GM18873 (cell line): ENCODE results near the gene ANGPTL2.

Experiments used
- ATAC-seq: cut with Tn5 transposase; IDR thresholded peaks from one replicate; pipeline ENCODE4 v1.9.1; 2021; ENCODE audit warnings: mild to moderate bottlenecking, moderate library complexity, moderate number of reproducible peaks; ENCODE audit not compliant: unreplicated experiment, low FRiP score

Gene ANGPTL2

GRCh38 chr9:127121628-127122175, 733 bp downstream of the ANGPTL2 start:
- ATAC-seq, result no peak

GRCh38 chr9:127119320-127119709, 3.1 kb downstream of the ANGPTL2 start:
- ATAC-seq, result no peak

DNA sequence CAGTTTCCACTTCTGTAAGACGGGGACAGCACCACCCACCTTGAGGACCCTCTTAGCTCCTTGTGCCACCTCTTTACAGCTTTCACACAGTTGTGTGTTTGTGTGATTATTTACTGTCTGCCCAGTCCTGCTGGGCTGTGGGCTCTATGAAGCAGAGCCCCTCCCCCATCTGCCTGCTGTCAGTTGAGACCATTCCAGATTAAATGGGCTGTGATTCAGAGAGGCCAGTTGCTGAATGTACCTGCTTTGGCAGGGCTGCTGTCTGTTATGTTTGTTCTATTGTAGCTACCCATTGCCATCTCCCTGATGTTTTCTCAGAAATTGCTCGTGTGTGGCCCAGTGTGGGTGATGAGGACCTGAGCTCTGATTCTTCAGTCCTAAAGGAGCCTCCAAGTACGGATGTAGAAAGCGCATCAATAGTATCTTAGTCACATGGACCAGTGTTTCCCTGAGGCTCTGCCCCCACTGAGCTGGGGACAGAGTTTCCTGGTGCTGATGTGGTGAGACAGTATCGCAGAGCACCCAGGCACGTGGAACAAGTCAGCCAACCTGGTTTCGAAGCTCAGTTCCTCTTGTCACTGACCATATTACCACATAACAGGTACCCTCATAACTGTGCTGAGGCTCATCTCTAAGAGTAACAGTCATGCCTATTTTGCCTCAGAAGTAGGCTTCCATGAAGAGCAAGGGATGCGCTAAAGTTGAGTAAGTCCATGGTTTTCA, 3.7 kb downstream of the ANGPTL2 start:
- ATAC-seq, result no peak

GRCh38 chr9:127117801-127118200, 4.6 kb downstream of the ANGPTL2 start:
- ATAC-seq, result no peak

- no peak for ATAC-seq
Measured at GRCh38 chr9:127116957-127117356, 5.5 kb downstream of the ANGPTL2 start.

DNA sequence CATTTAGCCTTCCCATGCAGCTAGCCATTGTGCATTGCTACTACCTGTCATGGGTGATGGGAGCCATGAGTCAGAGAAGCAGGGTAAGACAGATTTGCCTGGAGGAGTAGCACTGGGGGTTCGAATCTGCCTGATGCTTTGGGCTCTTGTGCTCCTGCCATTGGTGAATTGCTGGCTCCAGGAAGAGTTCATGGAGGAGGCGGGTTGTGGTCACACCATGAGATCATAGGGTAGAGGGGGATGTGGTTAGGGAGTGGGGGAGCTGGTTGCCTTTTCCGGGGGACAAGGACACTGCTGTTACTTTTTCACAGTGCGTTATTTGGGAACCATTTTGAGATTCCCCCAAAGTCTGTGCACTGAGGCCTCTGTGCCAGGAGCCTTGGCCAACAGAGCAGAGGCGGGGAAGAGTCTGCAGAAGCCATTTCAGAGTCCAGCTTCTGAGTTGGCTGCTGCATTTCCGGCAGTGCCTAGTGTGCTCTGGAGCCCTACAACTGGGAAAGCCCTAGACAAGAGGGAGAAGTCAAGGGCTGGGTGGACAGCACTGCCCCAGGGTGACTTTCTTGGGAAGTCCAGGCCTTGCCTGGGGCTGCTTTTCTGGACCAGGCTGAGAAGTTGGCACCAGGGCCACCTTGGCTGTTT, 6.2 kb downstream of the ANGPTL2 start:
- ATAC-seq, result no peak

DNA sequence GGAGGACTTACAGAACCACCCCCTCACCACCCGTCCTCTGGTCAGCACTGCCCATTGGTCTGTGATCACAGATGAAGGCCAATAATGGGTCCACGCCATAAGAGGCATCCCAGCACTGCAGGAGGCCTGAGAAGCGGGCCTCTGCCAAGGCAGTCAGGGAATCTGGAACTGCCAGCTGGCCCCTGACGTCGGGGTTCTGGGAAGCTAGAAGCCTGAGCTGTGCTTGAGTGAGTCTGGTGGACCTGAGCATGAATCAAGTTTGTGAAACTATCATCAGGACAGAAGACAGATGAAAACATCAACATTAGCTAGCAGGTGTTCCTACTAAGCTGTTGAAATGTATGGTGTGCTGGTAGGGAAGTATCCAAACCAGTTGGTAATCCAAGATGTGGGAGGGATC, 7.8 kb downstream of the ANGPTL2 start:
- no peak for ATAC-seq

GRCh38 chr9:127113191-127113972, 9.1 kb downstream of the ANGPTL2 start:
- ATAC-seq, result no peak

- ATAC-seq, result no peak
Measured at GRCh38 chr9:127112735-127113161, 9.7 kb downstream of the ANGPTL2 start.

DNA sequence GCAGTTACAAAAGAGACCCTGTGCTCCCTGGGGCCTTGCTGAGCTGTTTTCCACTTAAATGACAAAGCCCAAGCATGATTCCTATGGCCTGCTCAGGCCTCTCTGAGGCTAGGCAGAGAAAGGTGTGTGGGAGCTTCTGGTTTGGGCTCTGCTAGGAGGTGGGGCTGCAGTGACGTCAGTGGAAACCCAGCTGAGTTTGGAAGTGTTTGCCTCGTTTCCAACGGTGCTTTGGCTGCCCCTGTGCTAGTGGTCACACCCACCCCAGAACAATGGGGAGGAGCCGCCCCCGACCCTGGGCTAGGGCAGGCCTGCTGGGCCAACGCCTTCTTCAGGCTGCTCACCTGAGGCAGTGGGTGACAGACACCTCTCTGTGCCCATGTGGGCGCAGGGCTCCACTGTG, 10.4 kb downstream of the ANGPTL2 start:
- no peak for ATAC-seq

- no peak for ATAC-seq
Measured at GRCh38 chr9:127109212-127109711, 13.2 kb downstream of the ANGPTL2 start.

DNA sequence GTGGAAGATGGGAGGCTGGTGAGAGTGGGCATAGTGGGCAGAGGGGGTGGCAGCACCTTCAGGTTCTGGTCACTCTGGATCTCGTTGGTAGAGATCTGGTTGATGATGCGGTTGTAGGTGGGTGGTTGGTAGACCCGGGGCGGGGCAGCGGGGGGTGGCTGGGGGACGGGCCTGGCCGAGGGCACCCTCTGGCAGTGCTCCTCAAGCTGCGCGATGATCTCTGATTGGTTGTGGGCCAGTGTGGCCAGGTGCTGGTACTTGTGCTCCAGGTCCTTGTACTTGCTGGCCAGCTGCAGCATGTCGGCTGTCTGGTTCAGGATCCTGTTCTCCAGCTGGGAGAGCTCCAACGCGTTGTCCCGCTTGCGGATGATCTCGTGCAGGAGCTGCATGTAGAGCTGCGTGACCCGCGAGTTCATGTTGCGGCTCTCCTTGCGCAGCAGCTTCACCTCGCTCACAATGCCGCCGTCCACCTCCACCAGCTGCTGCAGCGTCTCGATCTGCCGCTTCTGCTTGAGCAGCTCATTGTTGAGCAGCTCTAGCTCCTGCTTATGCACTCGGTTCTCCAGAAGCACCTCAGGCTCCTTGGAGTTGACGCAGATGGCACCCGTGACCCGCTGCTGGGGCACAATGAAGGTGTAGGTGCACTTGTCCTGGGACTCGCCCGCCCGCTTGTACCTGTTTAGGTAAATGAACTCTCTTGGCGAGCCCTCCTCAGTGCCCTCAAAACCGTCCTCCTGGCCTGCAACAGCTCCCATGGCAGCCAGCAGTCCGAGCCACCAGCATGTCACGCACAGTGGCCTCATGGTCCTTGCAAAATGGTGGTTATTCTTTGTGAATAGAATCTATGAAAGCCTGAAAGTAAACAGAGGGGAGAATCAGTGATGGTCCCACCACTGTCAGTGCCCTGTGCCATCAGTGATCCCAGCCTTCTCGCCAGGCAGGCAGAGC, 14.2 kb downstream of the ANGPTL2 start:
- ATAC-seq, result no peak

DNA sequence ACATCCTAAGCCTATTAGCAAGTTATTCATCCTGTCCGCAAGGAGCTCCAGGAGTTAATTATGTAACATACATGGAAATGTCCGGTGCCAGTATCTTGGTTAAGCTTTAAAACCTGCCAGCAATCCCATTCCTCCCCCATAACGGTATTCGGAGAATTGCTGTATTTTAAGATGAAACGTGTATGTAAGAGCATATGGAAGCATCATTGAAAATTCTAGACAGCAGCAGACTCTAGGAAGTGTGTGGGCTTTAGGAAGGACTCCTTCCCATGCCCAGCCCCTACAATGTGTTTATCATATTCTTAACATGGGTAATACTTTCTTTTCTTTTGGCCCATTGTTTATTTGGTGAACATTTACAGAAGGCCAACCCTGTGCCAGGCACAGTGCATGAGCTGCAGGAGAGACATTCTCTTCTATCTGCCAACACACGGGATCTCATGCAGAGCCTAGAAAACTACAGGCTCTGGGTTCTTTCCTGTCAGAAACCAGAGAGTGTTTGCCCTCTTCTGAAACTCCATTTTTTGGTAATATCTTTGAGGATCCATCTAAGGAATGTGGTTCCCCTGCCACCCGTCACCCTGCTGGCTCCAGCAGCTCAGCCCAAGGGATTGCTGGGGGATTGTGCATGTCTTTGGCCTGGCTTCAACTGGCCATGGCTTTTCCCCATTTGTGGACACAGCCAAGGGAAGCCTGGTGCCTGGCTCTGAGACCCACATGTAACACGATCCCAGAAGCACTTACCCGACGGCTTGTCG, 15.1 kb downstream of the ANGPTL2 start:
- ATAC-seq, result no peak

DNA sequence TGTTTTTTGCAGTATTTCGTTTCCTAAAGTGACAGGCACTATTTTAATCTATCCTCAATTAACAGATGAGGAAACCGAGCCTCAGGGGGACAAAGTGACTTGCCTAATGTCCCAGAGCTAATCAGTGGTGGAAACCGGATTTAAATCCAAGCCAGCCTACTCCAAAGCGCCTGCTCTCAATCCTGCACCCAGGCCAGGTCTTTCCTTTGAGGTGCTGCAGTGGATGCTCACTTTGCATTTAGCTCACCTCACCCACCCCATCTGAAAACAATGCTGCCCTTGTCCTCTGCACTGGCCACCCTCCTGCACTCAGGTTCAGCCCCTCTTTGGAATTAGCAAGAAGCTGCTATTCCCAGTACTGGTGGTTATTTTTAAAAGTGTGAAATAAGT, 16.0 kb downstream of the ANGPTL2 start:
- ATAC-seq, result no peak

DNA sequence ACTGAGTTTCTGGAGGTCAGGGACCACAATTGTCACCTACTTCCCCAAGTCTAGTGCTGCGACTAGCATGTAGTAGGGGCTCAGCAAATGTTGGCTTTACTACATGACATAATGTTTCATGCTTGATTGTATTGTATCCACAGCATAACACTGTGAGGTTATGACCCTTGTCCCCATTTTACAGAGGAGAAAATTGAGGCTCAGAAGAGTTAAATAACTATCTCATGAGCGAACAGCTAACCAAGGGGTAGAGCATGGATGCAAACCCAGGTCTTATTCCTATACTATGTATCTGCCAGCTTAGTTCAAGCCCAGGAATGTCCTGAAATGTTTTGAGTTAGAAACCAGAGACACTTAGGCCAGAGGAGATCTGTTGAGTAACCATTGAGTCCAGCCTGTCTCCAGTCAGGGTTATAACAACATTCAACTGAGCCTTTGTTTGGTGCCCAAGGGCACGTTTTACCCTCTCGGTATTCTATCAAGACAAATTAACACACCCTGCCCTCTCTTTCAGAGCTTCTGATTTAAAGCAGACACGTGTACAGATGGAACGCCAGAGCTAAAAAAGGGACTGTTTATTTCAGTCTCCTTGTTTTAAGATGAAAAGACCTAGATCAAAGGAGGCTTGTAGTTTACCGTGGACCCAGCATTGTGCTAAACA, 16.5 kb downstream of the ANGPTL2 start:
- no peak for ATAC-seq

DNA sequence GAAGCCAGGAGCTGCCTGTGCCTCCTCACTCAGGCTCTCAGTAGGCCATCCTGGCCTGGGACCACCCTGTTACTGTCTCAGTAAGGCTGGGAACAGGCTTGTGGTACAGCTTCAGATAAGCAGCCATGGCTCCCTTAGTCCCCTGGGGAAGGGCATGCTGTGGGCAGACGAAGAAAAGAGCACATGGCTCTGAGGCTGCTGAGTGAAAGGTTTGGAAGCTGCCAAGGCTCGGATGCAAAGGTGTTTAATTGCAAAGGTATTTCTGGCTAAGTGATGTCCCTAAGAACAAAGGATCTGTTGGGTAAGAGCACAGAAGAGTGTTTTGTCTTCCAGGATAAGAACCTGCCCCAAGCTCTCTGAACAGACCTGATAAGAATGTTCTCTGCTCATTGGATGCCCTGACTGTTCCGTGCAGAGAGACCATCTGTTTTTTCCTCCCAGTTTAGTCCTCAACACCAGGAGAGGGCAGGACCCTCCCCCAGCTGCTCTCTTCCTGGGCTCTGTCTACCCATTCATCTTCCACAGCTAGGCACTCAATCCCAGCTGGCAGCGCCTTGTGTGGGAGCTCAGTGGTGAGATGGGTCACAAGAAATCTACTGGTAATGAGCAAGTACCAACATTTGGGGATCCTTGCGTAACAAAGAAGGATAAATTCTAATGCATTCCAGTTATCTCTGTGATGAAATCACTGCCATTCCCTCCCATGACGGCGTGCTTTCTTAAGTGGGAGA, 17.7 kb downstream of the ANGPTL2 start:
- ATAC-seq, result no peak

DNA sequence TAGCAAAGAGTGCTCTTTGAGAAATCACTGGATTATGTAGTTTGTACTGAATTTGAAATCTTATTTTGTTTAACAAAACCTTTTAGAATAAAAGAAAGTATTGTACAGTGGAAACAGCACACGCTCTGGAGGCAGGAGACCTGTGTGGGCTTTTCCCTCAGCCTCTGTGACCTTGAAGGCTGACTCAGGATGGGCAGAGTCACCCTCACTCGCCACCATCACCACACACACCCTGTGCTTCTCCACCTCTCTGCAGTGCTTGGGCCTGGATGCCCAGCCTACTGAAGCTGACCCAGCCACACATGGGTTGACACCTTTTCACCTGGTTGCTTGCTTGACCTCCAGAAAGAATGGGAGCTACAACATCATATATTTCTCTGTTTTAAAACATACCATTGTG, 19.6 kb downstream of the ANGPTL2 start:
- no peak for ATAC-seq

- no peak for ATAC-seq
Measured at GRCh38 chr9:127102176-127102575, 20.3 kb downstream of the ANGPTL2 start.
